Esophagus squamous epithelium (tissue), 4 donors: Measurements from ENCODE around the gene BTG2.

Experiments
- CTCF ChIP-seq, 6 experiments: fragments of 450-650 bp in 4 of 6; fragments of 200-600 bp in 2 of 6; sonication (generic) in 2 of 6; IDR thresholded peaks; one replicate each; pipeline ENCODE4 v1.5.1; 2016 to 2019; ENCODE audit warnings: antibody characterized with exemption in 6 of 6, mild to moderate bottlenecking in 4 of 6, moderate library complexity in 4 of 6
- POLR2A ChIP-seq, 4 donors: fragments of 450-650 bp; IDR thresholded peaks; one replicate each; pipeline ENCODE4 v1.6.1; 2017; ENCODE audit warnings: antibody characterized with exemption in 4 of 4, mild to moderate bottlenecking in 4 of 4, moderate library complexity in 3 of 4

GRCh38 chr1:203287898-203288297 is 17.4 kb upstream of the BTG2 start:
- TF ChIP-seq CTCF (IDR thresholded peaks at IDR 0.05) (no peak), POLR2A (IDR thresholded peaks at IDR 0.05) (no peak)
